Measurements from ENCODE around the gene ZNF564.

GRCh38 chr19:12596927-12597548 is 45.8 kb upstream of the ZNF564 start:
- TF ChIP-seq CTCF (IDR thresholded peaks at IDR 0.05) = no peak
- no peak for TF ChIP-seq POLR2A (IDR thresholded peaks at IDR 0.05)
